ENCODE results near the gene MPRIP.

DNA sequence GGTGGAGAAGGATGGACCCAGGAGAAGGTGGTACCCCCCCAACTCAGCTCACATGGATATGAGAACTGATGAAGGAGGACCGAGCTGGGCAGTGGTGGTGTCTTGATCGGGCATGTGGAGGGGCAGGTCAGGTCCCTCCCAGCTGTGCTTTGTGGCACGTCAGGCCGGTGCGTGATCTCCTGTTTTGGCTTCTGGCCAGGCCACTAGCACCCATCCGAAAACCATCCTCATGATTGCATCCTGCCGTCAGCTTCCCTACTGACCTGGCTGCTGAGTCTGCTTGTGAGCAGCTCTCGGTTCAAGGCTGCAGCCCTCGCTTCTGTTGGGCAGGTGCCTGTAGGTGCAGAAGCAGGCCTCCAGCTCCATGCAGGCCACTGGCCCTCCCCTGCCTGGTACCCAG lies 110.8 kb downstream of the MPRIP start:
- TF ChIP-seq, protein P1, sequence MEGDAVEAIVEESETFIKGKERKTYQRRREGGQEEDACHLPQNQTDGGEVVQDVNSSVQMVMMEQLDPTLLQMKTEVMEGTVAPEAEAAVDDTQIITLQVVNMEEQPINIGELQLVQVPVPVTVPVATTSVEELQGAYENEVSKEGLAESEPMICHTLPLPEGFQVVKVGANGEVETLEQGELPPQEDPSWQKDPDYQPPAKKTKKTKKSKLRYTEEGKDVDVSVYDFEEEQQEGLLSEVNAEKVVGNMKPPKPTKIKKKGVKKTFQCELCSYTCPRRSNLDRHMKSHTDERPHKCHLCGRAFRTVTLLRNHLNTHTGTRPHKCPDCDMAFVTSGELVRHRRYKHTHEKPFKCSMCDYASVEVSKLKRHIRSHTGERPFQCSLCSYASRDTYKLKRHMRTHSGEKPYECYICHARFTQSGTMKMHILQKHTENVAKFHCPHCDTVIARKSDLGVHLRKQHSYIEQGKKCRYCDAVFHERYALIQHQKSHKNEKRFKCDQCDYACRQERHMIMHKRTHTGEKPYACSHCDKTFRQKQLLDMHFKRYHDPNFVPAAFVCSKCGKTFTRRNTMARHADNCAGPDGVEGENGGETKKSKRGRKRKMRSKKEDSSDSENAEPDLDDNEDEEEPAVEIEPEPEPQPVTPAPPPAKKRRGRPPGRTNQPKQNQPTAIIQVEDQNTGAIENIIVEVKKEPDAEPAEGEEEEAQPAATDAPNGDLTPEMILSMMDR (IDR thresholded peaks at IDR 0.05) = no peak
- no peak for TF ChIP-seq POLR2AphosphoS5 (IDR thresholded peaks at IDR 0.05)
